Raji (cell line): ENCODE measurements around the gene IGSF21.

Experiments
- POLR2A ChIP-seq: IDR thresholded peaks from 2 replicates; pipeline ENCODE4 v1.6.1; 2011; ENCODE audit warnings: low read depth, low read length, control low read depth; ENCODE audit not compliant: insufficient read depth

The IGSF21 gene

DNA sequence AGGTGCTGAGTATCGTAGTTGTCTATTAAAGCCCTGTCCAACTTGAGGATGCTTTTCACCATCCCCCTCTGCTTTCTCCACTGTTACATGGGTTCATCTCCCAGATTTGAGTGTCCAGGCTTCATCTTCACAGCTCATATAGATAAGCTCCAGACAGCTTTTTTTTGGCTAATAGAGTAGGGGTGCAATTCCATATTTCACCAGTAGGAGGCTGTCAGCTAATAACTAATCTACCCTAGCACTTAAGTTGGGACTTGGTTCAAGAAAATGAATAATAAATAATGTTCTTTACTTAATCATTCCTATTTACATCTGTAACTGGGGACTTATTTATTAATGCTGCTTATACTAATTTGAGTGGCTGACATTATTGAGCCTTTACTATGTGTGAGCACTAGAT is 124.5 kb downstream of the IGSF21 start:
- TF ChIP-seq POLR2A: no peak

DNA sequence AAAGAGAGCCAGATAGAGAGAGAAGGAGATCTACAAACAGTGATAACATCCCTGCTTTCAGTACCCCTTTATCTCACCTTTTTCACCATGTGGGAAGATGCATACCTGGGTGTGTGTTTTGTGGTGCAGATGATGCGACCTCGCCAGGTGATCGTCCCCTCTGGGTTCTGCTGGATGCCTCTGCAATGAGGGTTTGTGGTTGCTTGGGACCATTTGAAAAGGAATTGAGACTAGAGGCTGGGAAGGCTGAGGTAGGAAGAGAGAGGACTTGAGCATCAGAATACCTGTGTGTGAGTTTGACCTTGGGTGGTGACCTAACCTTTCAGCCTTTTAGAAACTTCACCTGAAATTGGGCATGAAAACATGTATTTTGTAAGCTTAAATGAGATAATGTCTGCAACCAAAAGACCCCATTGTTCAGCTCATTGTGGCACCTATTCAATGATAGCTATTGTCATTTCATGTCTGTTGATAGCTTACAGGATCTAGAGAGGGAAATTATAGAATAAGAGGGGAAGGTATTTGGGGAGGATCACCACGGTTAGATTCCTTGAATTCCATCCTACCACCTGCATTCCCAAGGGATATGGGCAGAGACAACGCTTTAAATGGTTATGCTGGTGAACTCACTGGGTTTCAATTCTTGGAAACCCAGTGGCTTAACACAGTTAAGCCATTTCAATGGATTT is 125.7 kb downstream of the IGSF21 start:
- TF ChIP-seq POLR2A: no peak

DNA sequence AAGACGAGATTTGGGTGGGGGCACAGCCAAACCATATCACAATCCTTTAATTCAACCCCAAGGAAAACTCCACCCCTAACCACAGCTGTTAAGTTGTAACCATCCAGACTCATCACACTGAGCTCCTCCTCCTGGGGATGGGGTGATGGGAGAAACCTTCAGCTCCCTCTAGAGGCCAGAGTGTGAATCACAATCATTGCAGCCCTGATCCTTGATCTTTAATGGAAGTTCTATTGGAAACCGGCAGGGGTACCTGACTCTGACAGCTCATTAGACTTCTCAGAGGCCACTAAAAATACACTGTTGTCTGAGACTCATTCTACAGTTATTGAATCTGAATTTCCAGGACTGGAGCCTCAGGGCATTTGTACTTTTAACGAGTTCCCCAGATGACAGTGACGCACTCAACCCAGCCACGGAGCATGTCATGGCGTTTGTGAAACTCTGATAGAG is 127.2 kb downstream of the IGSF21 start:
- no peak for TF ChIP-seq POLR2A

DNA sequence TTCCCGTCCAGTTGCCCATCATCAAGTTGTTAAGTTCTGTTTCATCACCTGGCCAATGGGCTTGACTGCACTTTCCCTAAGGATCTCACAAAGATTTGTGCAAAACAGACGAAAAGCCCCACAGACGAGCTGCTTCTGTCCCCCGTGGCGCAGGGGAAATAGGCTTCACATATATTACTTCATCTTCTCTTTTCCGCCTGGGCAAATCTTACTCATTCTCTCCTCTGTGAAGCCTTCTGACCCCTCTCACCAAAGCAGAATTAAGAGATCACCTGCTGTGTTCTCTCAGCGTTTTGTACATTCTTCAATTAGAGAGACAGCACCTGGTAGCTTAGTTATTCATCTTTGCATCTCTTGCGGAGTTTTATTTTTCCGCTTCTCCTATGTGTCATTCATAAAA is 129.8 kb downstream of the IGSF21 start:
- no peak for TF ChIP-seq POLR2A

DNA sequence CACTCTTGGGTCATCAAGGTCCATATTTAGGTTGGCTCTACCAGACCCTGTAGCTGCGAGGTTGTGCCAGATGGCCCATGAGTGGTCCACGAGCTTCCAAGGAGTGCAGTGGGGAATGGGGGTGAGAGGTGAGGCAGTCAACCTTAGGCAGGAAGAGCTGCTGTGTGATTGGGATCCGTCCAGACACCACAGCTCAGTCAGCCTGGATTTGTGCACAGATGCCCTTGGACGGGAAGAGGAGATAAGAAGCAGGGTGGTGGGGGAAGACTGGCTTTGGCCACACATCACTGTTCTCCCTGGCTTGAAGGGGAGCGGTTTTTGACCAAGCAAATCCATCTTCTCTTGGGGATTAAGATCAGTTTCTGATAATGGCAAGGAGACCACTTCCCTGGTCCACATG is 130.6 kb downstream of the IGSF21 start:
- TF ChIP-seq POLR2A: no peak

DNA sequence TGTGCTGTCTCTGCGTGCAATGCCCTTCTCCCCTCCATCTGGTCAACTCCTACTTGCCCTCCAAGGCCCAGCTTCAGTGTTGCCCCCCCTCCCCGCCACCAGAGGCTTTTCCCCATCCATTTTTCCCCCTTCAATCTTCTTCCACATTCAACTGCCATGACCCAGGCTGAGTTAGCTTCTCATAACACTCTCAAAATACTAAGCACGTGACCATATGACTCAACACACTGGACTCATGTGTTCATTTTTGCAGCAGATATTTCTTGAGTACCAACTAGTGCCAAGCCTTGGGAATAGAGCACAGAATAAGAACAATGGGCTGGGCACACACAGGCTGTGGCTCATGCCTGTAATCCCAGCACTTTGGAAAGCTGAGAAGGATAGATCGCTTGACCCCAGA is 132.1 kb downstream of the IGSF21 start:
- TF ChIP-seq POLR2A: no peak

DNA sequence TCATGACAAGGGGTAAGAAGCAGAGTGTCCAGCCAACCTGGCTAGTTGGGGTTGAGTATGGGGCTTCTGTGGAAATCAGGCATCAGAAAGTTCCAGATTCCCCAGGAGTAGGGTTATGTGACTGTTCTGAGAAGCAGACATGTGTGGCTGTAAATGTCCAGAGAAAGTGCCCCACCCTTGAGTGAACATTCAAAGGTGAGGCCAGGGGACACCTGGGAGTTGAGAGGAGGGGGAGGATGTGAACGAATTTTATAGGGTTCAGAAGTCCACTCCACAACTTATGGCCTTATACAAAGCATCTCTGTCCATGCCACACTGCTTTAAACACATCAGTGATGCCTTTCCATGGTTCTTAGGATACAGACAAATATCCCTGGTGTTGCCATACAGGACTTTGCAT is 133.3 kb downstream of the IGSF21 start:
- no peak for TF ChIP-seq POLR2A

DNA sequence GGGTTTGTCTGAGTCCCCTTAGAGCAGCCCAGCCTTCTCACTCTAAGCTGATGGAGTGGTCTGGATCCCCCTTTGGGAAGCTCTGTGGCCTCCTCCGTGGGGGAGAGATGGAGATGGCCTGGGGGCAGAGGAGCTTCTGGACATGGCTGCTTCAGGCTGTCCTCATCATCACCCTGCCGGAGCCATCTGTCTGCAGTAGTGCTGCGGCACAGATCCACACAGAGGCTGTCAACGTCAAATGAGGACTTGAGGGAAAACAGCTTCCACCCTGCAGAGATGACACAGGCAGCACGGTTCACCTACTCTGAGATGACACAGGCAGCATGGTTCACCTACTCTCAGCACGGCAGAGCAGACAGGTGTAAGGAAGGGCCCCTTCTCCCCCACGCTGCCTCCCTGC is 134.3 kb downstream of the IGSF21 start:
- no peak for TF ChIP-seq POLR2A

DNA sequence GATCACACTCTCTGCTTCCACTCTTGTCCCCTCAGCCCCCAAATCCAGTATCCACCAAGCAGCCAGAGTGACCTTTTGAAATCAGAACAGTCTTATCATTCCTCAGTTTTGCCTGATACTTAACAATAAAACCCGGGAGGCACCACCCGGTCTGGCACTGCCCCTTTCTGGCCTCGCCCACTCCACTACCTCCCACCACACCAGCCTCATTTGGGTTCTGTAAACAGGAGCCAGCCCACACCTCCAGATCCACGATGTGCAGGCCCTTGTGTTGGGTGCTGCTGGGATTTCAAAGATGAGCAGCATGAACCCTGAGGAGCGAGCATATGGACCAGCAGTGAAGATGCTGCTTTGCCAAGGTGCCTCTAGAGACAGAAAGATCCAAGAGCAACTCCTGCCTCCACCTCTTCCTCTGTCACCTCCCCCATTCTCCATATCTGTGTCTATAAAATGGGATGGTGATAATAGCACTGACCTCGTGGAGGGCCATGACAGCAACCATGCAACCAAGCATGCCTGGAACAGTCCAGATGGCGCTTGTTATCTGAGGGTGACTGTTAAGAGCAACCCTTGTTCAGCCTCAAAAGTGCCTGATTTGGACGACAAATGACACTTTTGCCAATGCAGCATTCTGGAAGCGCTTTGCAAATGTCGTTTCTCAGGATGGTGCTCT is 136.0 kb downstream of the IGSF21 start:
- no peak for TF ChIP-seq POLR2A

DNA sequence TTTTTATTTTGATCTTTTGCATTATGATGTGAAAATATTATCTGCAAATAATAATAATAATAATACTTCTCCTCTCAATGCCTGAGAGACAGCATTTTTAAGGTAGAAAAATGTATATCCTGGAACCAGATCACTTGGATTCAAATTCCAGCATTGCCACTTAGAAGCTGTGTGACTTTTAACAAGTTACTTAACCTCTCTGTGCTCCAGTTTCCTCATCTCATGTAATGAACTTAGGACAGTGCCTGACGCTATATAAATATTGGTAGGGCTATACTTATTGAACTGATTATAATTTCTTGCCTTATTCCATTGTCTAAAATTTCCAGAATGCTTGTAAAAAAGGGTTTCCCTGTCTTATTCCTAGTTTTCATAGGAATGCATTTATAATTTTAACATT is 137.2 kb downstream of the IGSF21 start:
- TF ChIP-seq POLR2A: no peak

DNA sequence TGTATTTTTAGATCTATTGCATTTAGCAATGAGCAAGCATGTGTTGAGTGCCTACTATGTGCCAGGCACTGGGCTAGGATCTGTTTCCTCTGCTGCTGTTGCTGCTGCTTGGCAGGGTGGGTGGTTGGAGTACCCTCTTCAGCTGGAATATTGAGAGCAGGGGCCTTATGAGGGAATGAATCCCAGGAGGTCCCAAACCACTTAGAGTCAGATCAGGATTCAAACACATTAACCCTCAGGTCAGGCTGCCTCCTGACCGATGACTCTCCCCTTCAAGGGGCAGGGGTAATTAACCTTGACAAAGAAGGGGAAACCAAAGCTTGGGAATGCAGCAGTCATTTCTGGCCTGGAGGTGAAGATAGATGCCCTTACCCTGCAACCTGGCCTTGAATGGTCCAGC is 138.0 kb downstream of the IGSF21 start:
- no peak for TF ChIP-seq POLR2A

DNA sequence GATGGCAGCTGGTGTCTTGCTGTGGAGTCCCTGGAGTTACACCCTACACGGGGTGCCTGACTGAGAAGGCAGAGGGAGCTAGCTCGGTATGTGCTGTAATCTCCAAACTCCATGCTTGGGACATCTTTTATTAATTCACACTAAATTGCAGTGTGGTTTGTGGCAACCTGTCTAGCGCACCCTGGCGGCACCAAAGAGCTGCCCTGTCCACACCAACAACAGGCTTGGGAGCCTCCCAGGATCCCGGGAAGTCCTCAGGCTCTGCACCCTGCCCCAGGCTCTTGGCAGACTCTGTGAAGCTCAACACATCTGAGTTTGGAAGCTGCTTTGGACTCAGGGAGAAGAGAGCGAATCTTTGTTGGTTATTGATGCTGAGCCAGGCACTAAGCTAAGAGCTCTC is 138.9 kb downstream of the IGSF21 start:
- no peak for TF ChIP-seq POLR2A

DNA sequence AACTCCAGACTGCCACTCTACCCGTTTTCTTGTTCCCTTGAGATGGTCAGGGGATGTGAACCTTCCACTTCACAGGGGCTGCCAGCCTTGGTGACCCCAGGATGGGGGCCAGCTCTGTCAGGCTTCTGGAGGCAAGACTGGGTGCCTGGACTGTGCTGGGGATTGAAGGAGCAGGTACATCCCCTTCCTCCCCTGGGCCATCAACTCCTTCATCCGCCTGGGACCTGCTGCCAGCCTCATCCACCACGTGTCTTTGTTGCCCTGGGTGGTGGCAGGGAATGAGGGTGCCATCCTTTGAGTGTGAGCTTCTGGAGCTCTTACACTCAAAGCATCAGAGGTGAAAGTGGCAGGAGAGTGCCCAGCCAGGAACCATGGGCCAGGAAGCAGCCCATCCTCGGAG is 139.6 kb downstream of the IGSF21 start:
- no peak for TF ChIP-seq POLR2A

DNA sequence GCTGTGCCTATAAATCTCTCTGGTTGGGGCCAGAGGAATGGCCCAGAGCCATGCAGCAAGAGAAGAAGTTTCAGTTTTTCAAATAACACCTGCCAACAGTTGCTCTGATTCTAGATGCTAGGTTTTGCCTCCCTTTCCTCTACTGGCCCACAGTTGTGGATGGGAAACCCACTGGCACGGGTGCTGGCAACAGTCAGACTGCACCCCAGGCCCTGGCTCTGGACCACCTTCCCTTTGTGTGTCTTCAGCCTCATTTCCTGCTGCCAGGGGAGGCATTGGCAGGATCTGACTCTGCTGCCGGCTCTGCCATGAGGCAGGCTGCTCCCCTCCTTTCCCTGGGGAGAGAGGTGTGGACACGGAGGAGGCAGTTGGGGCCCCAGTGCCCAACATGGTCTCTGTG is 142.0 kb downstream of the IGSF21 start:
- TF ChIP-seq POLR2A: no peak

DNA sequence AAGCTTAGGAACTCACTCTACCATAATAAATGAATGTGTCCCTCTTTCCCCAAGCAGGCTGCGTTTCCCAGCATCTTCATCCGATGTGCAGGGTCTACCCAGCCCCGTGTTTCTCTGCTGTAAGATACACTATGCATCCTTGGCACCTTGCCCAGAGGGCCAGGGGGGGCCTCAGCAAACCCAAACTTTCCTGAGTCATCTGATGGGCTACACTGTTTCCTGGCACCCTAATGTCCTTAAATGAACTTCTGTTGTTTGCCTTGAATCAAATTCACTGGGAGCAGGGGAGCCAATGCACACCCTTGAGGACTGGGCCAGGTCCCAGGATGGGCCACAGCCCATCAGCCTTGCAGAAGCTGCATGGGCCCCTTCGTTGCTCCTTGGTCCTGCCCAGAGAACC is 145.5 kb downstream of the IGSF21 start:
- no peak for TF ChIP-seq POLR2A

DNA sequence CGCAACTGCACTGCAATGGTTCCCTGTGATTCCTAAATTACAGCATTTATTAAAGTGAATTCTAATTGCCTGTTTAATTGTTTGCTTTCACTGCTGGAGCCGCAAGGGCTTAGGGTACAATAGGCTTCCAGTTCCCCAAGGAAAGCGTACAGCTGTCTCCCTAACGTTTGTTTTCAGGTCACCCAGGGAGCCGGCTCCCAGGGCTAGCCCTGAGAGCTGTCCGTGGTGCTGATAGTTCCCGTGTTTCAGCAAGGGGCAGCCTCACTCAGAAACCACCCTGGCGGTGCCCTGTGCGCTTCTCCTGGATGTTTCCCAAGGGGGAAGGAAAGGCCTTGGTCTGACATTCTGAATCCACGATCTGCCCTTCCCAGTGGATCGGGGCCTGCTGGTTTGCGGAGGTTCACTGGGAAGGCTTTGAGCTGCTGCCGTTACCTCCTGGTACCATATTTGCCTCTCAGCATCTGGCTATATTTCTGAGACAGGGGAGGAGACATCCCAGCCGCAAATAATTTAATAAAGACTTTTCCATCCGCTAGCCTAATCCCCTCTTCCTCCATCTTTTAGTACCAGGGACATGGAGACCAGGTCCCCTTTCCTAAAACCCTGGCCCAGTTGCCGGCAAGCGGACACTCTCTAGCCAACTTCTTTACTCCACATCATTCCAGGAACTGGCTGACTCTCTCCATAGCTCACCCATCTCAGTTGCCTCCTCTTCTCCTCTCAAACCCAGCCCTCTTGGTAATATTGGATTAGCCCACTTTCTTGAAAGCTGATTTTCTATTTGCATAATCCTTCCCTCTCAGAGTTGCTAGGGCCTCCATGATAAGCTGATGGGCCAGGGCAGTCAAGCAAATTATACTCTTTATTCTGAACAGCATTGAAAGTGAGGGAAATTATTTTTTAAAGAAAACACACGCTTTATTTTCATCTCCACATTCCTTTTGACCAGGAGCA is 149.0 kb downstream of the IGSF21 start:
- no peak for TF ChIP-seq POLR2A
